ENCODE data around the gene PCCA.

Gene PCCA

GRCh38 chr13:100543872-100544602 is 455.1 kb downstream of the PCCA start:
- peak overlapping the region; percentile 30 for H3K4me3 ChIP-seq (ENCODE audit: low read depth, low read length)
- peak; percentile 61 for DNase-seq (ENCODE audit: low read depth)
- TF ChIP-seq CTCF (conservative IDR thresholded peaks at IDR 0.05; ENCODE audit: low read depth, low read length), result no peak

- peak; percentile 50 for DNase-seq (ENCODE audit: low read depth)
- TF ChIP-seq CTCF (conservative IDR thresholded peaks at IDR 0.05; ENCODE audit: low read depth, low read length), result no peak
- H3K4me3 ChIP-seq (ENCODE audit: low read depth, low read length), result no peak overlapping the region
These were observed 456.2 kb downstream of the PCCA start for GRCh38 chr13:100544866-100545683.

- no peak for DNase-seq (ENCODE audit: low read depth)
- H3K4me3 ChIP-seq (ENCODE audit: low read depth, low read length), result no peak overlapping the region
- no peak for TF ChIP-seq CTCF (conservative IDR thresholded peaks at IDR 0.05; ENCODE audit: low read depth, low read length)
These were observed 456.8 kb downstream of the PCCA start for GRCh38 chr13:100545684-100546061.

GRCh38 chr13:100546713-100547405 is 458.0 kb downstream of the PCCA start:
- H3K4me3 ChIP-seq (ENCODE audit: low read depth, low read length), result no peak overlapping the region
- no peak for DNase-seq (ENCODE audit: low read depth)
- no peak for TF ChIP-seq CTCF (conservative IDR thresholded peaks at IDR 0.05; ENCODE audit: low read depth, low read length)

GRCh38 chr13:100547791-100548201 is 458.9 kb downstream of the PCCA start:
- TF ChIP-seq CTCF (conservative IDR thresholded peaks at IDR 0.05; ENCODE audit: low read depth, low read length), result no peak
- DNase-seq (ENCODE audit: low read depth), result no peak
- no peak overlapping the region for H3K4me3 ChIP-seq (ENCODE audit: low read depth, low read length)

GRCh38 chr13:100549316-100549715 is 460.4 kb downstream of the PCCA start:
- no peak for TF ChIP-seq CTCF (conservative IDR thresholded peaks at IDR 0.05; ENCODE audit: low read depth, low read length)
- no peak for DNase-seq (ENCODE audit: low read depth)
- no peak overlapping the region for H3K4me3 ChIP-seq (ENCODE audit: low read depth, low read length)
